ENCODE results near the gene JPH4.

The JPH4 gene

DNA sequence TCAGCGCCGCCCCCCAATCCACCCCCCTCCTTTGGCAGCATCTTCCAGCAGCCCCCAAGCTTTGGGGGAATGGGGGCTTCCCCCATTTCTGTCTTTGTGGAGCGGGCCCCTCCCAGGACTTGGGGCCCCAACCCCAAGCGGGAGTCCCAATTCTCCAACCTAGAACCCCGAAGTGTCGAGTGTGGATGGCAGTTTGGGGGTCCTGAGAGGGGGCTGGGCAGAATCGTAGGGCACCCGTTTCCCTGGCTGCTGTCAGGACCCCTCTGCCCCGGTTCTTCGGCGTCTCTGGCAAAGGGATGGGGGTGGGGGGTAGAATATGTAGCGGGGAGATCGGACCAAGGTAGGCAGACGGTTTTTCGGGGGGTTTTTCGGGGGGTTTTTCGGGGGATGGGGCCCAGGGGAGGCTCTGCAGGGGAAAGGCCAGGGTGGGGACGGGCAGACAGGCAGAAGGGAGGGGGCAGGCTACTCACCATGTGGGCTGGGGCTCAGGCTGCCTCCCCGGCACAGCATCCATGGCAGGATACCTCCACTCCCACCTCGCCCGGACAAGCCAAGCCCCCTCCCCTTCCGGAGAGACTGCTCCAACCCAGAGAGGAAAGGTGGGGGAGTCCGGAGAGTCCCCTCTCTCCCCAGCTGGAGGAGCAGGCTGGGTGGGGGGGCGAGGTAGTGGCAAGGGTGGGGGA lies 739 bp downstream of the JPH4 start:
- DNase-seq, result no peak

DNA sequence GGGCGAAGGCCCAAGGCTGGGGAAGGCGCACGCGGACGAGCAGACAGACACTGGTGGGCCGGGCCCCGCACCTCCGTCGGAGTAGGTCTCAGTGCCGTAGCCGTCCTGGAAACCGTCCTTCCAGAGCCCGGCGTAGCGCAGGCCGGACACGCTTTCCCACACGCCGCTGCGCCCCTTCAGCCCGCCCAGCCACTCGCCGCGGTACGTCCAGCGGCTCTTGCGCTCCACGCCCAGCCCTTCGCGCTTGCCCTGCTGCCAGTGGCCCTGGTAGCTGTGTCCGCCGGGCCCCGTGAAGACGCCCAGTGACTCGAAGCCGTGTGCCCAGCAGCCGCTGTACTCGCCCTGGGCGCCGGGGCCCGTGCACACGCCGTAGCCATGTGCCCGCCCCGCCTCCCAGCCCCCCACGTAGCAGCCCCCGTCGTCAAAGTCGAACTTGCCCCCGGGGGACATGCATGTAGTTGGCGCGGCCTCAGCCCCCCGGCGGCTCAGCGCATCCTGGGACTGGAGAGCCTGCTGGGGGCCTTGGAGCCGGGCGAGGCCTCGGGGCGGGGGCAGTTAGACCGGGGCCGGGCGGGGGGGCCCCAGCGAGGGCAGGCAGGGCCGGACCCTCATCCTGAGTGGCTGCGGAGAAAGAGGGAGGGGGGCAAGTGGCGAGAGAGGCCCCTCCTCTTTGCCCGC lies 1.4 kb downstream of the JPH4 start:
- DNase-seq, result no peak

DNA sequence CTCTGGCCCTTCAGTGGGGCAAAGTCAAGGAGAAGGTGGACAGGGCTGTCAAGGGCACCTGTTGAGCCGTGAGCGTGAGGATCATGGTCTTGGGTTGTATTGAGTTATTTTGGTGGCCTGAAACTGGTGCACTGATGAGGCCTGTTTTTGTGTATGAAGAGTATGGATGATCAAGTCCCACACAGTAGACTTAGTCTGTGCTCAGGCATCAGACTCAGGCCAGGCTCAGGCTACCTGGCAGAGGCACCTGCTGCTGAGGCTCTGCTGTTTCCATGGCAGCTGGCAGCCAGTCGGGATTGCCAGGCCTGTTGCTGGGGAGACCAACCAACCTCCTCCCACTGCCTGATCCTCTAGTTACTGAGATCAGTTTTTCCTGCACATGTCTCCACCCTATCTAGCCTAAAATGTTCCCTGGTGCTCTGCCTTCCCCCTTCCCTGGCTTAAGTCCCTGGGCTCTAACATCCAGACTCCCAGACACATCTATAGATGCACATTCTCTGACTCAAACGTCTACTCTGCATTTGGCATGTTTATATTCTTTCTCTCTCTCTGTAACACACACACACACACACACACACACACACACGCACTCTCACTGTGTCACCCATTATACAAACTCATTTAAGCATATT lies 5.1 kb downstream of the JPH4 start:
- DNase-seq, result no peak

DNA sequence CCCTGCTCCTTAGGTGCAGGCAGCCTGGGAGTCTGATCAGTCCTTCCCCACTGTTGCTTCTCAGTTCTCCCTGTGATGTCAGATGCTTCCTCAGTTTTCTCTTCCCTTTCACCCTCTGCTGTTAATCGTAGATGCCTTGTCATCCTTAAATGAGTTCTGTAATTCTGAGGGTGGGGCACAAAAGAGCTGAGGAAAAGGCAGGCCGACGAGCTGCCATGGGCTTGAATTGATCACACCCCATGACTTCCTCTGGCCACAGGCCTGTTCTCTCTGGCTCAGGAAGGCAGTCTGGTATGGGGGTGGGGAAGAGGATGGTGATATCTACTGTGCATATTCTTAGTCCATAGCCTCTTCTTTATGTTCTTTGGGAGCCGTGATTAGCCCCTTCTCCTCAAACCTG lies 5.8 kb downstream of the JPH4 start:
- DNase-seq, result peak in 1 of 2 donors; percentile 24

DNA sequence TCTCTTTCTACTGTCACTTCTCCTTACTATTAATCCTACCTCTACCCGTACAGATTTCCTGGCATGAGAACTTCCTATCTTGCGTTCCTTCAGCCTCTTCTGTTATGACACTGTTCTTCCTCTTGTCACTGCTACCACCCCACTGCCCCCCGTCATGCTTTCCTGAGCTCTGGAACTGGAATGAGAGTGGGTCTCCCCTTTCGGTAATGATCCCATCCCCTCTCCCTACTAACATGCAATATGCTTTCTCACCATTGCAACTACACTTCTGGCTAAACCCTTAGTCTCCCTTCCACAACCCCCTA lies 6.1 kb downstream of the JPH4 start:
- no peak for DNase-seq

DNA sequence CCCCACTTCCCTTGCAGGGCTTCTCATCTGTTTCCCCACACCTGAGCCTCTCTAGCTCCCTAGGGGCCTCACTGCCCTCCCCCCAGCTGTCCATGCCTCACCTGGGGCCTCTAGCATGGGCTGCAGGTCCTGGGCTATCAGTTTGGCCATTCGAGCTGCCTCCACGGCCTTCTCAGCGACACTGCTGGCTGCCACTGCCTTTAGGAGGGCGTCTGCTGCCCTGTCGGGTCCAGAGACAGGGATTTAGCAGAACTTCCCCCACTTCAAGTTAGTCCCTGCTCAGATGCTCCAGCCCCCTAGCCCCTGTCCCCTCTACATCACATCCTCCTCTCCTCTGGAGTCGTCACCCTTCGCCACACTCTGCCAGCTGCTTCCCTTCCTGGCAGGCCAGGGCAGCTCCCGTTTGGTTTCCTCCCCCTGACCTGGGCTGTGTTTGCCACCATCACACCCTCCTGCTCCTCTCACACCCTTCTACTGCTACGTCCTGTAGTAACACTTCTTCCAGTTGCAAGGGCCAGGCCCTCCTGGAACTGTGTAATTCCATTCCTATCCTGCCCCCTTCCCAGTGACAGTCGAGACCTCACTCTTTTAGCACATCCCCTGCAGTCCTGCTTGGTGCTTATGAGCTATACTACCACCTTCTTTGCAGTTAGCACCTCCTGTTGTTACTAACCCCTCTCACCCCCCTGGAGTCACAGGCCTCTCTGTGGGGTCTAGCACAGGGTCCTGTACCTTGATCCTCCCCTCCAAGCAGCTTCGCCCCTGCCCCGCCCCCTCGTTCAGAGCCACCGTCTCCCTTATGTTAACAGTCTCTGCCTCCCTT lies 6.7 kb downstream of the JPH4 start:
- DNase-seq, result no peak

DNA sequence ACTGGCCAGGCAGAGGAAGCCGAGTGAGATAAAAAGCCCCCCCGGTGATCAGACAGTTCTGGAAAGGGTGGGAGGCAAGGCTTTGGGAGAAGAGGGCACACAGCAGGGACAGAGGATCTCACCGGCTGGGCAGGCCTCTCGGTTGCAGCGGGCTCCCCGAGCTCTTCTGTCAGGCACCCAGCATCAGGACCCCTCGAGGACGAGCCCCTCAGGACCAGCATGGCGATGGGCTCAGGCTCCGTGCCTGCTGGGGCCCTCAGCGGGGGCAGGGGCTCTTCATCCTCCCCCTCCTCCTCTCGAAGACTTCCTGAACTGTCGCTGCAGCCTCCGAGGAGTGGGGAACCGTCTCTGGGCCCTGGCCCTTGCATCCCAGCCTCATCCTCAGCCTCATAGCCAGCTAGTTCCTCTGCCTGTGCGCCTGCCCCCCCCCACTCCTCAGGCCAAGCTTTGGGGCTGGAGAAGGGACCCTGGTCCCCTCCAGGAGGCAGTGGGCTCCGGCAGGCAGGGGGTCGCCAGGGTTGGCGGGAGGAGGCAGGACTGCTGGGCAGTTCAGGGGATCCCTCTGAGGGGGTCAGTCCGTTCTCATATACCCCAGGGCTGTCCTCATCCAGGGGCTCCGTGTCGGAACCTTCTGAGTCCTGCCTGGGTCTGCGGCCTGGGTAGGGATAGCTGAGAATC lies 7.6 kb downstream of the JPH4 start:
- DNase-seq, result no peak

DNA sequence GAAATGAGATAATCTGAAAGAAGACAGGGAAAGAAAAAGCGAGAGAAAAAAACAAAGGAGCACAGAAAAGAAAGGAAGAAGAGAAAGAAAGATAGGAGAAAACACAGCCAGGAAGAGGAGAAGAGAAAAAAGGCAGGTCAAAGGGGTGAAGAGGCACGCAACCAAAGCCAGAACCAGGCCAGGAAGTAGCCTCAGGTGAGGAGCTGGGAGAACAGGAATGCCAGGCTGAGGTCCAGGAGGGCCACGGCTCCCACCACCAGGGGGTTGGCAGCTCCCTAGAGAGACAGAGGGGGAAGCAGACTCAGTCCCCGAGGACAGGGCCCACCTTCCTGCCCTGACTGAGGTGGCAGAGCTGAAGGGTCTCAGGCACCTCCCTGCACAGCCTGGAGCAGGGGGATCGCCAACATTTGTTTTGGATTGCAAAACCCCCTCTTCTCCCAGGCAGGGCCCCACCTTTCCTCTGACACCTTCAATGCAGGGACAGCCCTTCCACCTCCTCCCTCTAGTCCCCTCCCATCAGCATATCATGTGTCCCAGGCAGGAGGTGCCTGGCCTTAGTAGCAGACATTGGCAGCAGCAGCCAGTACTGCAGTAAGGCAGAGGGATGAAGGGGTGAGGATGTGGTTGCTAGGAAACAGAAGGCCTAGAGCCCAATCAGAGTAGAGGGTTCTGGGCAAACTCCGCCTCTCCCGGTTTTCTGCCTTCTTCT lies 9.0 kb downstream of the JPH4 start:
- no peak for DNase-seq

DNA sequence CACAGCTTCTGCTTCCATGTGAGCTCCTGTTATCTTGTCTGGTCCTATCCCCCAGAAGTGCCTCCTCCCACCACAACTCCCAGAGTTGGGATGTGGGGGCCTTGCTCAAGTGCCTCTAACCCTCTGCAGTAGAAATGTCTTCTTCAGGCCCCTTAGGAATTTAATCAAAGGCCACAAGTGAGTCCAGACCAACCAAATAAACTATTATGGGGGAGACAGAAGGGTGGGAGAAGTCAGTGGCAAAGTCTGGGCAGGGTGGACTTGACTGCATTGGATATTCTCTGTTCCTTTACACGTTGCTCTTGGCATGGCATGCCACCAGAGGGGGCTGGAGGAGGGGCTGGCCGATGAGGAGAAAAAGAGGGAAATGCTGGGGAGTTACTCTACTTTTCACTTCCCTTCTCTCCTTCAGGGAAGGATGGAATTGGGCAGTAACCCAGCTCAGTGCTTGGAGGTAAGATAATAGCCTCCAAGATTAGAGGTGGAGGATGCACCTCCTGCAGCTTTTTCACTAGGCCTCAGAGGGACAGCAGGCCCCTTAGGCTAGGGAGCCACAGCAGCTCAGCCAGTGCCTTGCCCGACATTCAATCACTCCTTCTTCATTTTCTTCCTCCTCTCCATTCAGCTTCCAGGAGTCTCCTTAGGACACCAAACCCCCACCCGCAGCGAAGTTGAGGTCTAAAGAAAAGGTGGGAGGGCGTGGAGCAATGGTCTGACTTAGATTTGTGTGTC lies 9.8 kb downstream of the JPH4 start:
- DNase-seq, result no peak

DNA sequence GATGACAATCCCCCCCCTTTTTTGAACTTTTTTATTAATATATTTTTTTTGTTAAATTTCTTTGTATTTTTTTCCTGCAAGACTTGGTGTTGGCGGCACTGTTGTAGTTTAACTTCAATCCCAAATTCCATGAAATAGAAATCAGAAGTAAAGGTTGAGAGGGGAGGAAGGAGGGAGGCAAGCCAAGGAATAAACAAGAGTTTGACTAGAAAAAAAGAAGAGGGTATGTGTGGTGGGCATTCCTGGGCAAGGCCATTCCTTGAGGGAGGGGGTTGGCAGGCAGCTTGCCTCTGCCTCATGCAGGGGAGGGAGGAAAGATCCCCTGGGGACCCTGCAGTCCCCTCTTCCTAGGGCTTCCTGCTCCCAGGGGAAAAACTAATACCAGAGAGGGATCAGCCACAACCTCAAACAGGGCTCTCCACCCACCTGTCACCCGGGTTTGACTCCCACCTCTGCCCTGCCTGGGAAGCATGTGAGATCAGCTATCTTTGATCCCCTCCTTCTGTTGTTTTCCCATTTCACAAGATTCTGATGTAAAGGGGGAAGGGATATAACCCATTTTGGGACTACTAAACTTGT lies 10.5 kb downstream of the JPH4 start:
- DNase-seq, result no peak

DNA sequence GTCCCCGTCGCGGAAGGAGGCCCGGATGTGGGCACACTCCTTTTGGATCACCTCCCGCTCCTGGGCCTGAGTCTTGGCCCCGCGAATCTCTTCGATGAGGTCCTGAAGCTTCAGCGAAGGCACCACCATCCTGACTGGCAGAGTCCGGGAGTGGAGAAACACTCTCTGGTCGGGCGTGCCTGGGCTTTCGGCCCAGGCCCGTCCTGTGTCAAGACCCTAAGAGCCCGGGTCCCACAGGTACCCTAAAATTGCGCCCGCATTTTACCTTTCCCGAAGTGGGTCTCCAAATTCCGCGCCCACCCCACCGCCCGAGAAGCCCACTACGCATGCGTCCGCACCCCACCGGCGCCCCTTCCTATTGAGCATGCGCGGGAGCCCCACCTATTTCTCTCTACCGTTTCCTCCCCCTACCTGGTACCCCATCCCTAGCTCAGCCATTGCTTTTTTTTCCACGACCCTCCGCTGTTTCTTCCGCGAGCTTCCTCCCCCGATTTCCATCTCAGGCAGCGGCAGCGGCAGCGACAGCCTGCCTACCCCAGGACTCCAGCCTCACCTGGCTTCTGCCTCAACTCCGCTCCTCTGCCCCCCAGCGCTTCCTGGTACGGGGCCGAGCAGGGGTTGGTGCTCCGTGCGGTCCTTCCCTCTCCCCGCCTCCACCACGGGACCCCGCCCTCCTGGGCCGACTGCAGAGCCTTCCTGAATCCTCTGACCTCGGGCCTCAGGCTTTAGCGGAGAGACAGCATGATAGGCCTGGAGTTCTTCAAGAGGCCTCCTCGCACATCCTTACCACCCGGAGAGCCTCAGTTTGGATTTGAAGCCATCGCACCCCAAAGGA lies 11.2 kb downstream of the JPH4 start, which contains the start of gene AP1G2:
Gene AP1G2 (minus strand): TSS at position 606 of the 835 bp plus-strand sequence. CDS start 477 bp downstream, at position 129.
- DNase-seq, result peak; percentile 84 to 88

DNA sequence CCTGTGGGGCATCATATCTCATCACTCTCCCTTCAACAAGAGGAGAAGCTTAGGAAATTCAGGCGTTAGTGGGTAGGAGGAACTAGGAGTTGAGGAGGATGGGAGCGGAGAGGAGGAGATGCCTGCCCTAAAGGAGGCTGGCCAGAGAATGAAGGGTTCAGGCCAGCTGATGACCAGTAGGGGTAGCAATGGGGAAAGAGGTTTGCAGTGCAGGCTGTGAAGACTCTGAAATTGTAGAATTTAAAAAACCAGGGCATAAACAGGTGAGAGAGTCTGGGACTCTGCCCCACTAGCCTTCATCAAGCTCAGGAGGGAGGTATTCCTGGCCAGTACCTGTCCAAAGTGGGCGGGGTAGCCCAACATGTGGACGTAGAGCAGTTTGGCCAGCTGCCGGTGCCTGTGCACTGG lies 11.8 kb downstream of the JPH4 start:
- no peak for DNase-seq

DNA sequence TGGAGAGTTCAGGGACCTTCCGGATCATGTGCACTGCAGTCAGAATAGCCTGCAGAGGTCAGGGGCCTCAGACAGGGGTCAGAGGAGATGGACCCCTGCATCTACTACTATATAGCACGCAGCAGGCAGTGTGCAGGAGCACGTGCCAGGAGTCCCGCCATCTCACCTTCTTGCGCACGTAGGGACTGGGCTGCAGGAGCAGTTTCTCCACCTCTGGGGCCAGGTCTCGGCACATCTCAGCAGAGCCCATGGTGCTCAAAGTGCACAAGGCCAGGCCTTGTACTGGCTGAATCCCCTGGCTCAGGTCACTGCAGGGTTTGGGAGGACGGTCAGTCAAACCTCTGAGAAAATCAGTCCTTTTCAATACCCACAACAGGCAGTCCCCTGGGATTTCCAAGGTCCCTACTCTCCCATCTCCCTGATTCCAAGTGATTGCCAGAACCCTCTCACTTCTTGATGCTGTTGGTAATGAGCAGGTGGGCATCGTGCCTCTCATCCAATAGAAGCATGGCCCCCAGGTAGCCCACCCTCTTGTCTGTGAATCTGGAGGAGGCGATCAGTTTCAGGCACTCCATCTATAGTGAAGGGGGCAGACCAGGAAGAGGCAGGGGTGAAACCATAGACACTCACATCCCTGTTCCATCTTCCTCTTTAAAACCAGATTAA lies 12.3 kb downstream of the JPH4 start:
- no peak for DNase-seq

DNA sequence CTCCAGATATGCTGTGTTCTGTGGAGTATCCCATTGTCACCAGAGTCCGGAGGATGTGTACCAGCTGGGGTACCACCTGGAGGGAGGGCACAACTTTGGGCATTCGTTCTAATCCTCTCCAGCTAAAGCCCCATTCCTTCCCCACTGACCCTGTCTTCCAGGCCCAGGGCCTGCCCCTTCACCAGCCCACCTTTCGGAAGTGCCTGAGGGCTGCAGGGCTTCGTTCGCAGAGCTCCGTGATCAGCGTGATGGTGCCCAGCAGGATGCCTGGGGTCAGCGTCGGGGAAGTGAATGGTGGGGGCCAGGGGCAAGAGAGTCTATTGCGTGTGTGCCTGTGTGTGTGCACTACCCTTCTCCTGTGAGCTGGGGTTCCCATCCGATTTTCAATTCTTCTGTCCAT lies 13.0 kb downstream of the JPH4 start:
- no peak for DNase-seq

DNA sequence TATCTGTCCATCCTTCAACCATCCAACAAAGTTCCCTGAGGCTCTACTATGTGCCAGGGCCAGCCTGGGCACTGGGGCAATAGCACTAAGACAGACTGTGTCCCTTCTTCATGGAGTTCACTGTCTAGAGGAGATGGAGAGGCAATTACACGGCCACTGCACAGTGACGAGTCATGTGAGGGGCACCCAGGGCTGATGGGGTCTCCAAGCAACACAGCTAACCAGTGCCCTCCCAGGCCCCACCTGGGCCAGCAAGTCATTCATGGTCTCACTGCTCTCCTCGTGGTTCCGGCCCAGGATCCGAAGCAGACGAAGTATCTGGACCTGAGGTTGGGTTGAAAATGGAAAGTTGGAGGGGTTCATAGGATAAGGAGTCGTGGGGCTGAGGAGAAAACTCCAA lies 13.7 kb downstream of the JPH4 start:
- DNase-seq, result no peak

DNA sequence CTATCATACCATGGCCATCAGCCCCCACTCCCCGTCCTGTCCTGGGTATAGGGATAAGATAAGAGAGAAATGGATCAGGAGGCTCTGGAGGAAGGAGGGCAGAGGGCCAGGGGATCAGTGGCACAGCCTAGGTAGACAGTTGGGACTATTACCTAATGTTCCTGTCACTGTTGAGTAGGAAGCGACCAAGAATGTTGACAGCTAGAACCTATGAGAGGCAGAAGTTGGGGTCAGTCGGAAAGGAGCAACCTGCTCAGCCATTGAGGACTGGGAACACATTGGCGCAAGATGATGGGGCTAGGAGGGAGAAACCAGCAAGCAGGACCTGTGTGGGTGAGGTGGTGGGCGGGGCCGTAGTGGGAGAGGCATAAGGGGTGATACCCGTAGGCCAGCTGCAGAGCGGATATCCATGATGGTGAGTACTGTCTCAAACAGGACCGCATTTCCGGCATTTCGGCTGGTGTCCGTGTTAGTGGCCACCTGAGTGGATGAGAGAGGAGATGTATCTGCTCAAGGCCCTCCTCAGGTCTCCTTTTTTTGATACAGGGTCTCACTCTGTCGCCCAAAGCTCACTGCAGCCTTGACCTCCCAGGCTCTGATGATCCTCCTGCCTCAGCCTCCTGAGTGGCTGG lies 14.3 kb downstream of the JPH4 start:
- no peak for DNase-seq

DNA sequence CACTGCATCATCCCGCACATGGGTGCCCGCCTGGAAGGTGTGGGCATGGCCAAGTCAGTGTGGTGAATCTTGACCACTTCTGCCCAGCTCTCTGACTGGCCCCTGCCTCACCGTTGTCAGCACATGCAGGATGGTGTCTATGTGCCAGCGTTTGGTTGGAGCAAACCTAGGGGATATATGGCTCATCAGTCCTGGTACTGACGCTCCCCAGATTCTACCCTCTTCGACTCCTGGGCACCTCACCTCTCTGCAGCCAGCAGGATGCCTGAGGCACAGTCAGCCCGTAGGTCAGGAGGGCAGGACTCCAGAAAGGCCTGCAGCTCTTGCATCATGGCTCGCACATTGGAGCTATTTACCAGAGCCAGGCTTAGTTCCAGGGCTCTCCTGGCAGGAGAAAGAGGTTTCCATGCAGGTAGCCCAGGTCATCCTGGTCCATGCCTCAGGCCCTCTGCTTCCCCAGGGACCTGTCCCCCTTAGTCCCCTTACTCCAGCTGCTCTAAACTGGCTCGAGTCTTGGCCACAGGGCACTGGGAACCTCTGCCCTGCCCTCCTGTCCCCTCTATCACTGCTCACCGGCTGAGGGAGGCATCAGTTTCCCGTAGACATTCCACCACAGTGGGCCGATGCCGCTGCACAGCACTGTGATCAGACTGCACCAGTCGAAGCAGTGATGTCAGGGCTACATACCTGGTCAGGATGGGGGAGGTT lies 15.0 kb downstream of the JPH4 start:
- DNase-seq, result no peak

DNA sequence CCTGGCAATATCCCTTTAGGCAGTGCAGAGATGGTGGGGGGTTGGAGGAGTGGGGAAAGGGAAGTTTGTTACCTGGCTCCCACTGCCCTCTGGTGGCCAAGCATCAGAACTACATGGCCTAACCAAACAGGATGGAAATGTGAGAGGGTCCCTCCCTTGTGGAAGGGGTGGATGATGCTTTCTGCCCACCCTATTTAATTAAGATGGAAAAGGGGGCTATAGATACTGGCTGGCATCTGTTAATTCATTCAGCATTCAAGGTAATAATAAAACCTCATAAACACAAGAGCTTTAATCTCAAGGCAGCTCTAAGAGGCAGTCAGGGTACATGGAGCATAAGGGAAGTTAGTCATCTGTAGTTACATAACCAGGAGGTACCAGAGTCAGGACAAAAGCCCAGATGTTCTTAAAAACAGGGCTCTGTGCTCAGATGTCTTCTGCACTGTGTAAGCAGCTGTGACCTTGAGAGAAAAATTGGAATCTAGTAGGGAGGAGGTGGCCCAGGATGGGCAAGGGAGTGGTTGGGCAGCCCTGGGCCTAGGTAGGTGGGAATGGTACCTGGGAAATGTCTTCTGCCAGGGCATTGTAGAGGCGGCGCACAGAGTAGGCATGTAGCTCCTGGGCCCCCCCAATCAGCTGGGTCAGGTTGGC lies 15.6 kb downstream of the JPH4 start:
- DNase-seq, result peak; percentile 49 to 68
